GM23338 (cell line): ENCODE results near the gene ZBP1. TPM values are rescaled to one million over a fixed set of nuclear protein-coding genes. Genes with fewer than 3 reads are reported as not detected.

Source experiments
- ATAC-seq: fragments of 200-7000 bp; cut with Tn5 transposase; 3 replicates; pipeline ENCODE4 v1.9.1; 2020
- DNase-seq: peaks from one replicate; pipeline ENCODE4 v3.0.0-alpha.2; 2015; ENCODE audit warnings: low spot score
- H2AFZ ChIP-seq: fragments of 200-600 bp; sonication (generic); 2 replicates; pipeline ENCODE4 v1.8.0; 2016; ENCODE audit warnings: antibody characterized with exemption, mild to moderate bottlenecking, moderate library complexity
- H3F3A ChIP-seq: fragments of 200-600 bp; sonication (generic); replicated peaks from 2 replicates; pipeline ENCODE4 v1.8.0; 2017; ENCODE audit warnings: antibody characterized with exemption, mixed run types, low read depth
- H3K27ac ChIP-seq: fragments of 200-600 bp; sonication (generic); 2 replicates; pipeline ENCODE4 v1.6.1; 2016; ENCODE audit warnings: low read depth
- H3K27me3 ChIP-seq: fragments of 200-600 bp; sonication (generic); 2 replicates; pipeline ENCODE4 v1.8.0; 2016; ENCODE audit warnings: mild to moderate bottlenecking, mixed run types, moderate library complexity; ENCODE audit not compliant: insufficient read depth
- H3K36me3 ChIP-seq: fragments of 200-600 bp; sonication (generic); 2 replicates; pipeline ENCODE4 v1.8.0; 2016; ENCODE audit warnings: mild to moderate bottlenecking; ENCODE audit not compliant: insufficient read depth
- H3K4me1 ChIP-seq: fragments of 200-600 bp; sonication (generic); 2 replicates; pipeline ENCODE4 v1.8.0; 2016; ENCODE audit warnings: mild to moderate bottlenecking, moderate library complexity; ENCODE audit not compliant: insufficient read depth
- H3K4me2 ChIP-seq: fragments of 200-600 bp; sonication (generic); 2 replicates; pipeline ENCODE4 v1.7.1; 2017; ENCODE audit warnings: mixed run types
- H3K4me3 ChIP-seq: fragments of 200-600 bp; sonication (generic); 2 replicates; pipeline ENCODE4 v1.6.1; 2016; ENCODE audit warnings: mixed run types
- H3K79me2 ChIP-seq: fragments of 200-600 bp; sonication (generic); replicated peaks from 2 replicates; pipeline ENCODE4 v1.8.0; 2017; ENCODE audit warnings: mild to moderate bottlenecking; ENCODE audit not compliant: insufficient read depth
- H3K9me2 ChIP-seq: fragments of 200-600 bp; sonication (generic); 2 replicates; pipeline ENCODE4 v1.8.0; 2017; ENCODE audit not compliant: insufficient read depth
- H4K20me1 ChIP-seq: fragments of 200-600 bp; sonication (generic); replicated peaks from 2 replicates; pipeline ENCODE4 v1.8.0; 2017; ENCODE audit warnings: mild to moderate bottlenecking; ENCODE audit not compliant: insufficient read depth
- H3K27ac Mint-ChIP-seq: 2 replicates; pipeline ENCODE4 v1.8.0; 2020; ENCODE audit warnings: inconsistent platforms, mild to moderate bottlenecking, moderate library complexity, mixed read lengths
- H3K27me3 Mint-ChIP-seq: 3 replicates; pipeline ENCODE4 v1.8.0; 2022; ENCODE audit warnings: low read depth, mild to moderate bottlenecking, moderate library complexity, mixed read lengths, inconsistent platforms; ENCODE audit not compliant: insufficient read depth, poor library complexity
- H3K36me3 Mint-ChIP-seq: 3 replicates; pipeline ENCODE4 v1.8.0; 2021; ENCODE audit warnings: low read depth, mild to moderate bottlenecking, inconsistent platforms, moderate library complexity, mixed read lengths
- H3K4me1 Mint-ChIP-seq: 3 replicates; pipeline ENCODE4 v1.8.0; 2020; ENCODE audit warnings: mild to moderate bottlenecking, inconsistent platforms, mixed read lengths
- H3K4me3 Mint-ChIP-seq: 3 replicates; pipeline ENCODE4 v1.8.0; 2021; ENCODE audit warnings: moderate library complexity, mild to moderate bottlenecking, inconsistent platforms, mixed read lengths
- H3K9me3 Mint-ChIP-seq: 3 replicates; pipeline ENCODE4 v1.8.0; 2020; ENCODE audit warnings: moderate library complexity, mild to moderate bottlenecking, inconsistent platforms, mixed read lengths
- CREB1 ChIP-seq: fragments of 250-450 bp; sonication (Bioruptor Pico); IDR thresholded peaks from 2 replicates; pipeline ENCODE4 v1.5.0; 2020; ENCODE audit warnings: low read depth, mild to moderate bottlenecking, moderate library complexity
- EZH2 ChIP-seq: fragments of 200-600 bp; sonication (generic); IDR thresholded peaks from one replicate; pipeline ENCODE4 v1.8.0; 2017; ENCODE audit warnings: antibody characterized with exemption, mild to moderate bottlenecking, low read depth; ENCODE audit not compliant: unreplicated experiment
- EZH2phosphoT487 ChIP-seq: fragments of 200-600 bp; sonication (generic); IDR thresholded peaks from one replicate; pipeline ENCODE4 v1.8.1; 2018; ENCODE audit warnings: antibody characterized with exemption; ENCODE audit not compliant: unreplicated experiment
- JUNB ChIP-seq: IDR thresholded peaks from one replicate; pipeline ENCODE4 v1.6.1; 2016; ENCODE audit warnings: antibody characterized with exemption; ENCODE audit not compliant: unreplicated experiment
- NANOG ChIP-seq: IDR thresholded peaks from 2 replicates; pipeline ENCODE4 v1.6.1; 2016; ENCODE audit warnings: antibody characterized with exemption, borderline replicate concordance
- POLR2AphosphoS5 ChIP-seq: IDR thresholded peaks from 2 replicates; pipeline ENCODE4 v1.6.1; 2016; ENCODE audit warnings: antibody characterized with exemption, low read depth
- ZNF331 ChIP-seq: fragments of 250-450 bp; sonication (Bioruptor Pico); IDR thresholded peaks from 2 replicates; pipeline ENCODE4 v1.5.0; 2020; ENCODE audit warnings: low read depth, mild to moderate bottlenecking, moderate library complexity
- polyA plus RNA-seq: library from polyadenylated mRNA; unstranded; fragments of >200 nt; fragmentation: Nextera tagmentation; extraction: Ambion mirVana; gene quantifications from 2 replicates; pipeline ENCODE4 v1.2.1, GENCODE V29; 2016
- total RNA-seq: library from RNA; depleted of rRNA; stranded (reverse); fragments of >200 nt; shearing (Covaris generic); gene quantifications from 2 replicates; pipeline ENCODE4 v1.2.3, GENCODE V29; 2014
- TF ChIP-seq, protein P1 (sequence below), 2 experiments: fragments of 200-600 bp in 1 of 2; sonication (generic) in 1 of 2; conservative IDR thresholded peaks; 2 replicates each; pipeline versions ENCODE4 v1.5.1 to v1.6.1; 2016 to 2017; ENCODE audit warnings: antibody characterized with exemption in 2 of 2, low read depth in 2 of 2, mild to moderate bottlenecking in 2 of 2, moderate library complexity in 1 of 2
- TF ChIP-seq, protein P2 (sequence below): fragments of 250-450 bp; sonication (Bioruptor Pico); IDR thresholded peaks from 2 replicates; pipeline ENCODE4 v1.5.0; 2020; ENCODE audit warnings: mild to moderate bottlenecking, moderate library complexity
- TF ChIP-seq, protein P3 (sequence below): IDR thresholded peaks from 2 replicates; pipeline ENCODE4 v1.6.1; 2016; ENCODE audit warnings: antibody characterized with exemption

Gene ZBP1
- total and polyA plus RNA-seq, 2 experiments from 2014 or later, result not detected

DNA sequence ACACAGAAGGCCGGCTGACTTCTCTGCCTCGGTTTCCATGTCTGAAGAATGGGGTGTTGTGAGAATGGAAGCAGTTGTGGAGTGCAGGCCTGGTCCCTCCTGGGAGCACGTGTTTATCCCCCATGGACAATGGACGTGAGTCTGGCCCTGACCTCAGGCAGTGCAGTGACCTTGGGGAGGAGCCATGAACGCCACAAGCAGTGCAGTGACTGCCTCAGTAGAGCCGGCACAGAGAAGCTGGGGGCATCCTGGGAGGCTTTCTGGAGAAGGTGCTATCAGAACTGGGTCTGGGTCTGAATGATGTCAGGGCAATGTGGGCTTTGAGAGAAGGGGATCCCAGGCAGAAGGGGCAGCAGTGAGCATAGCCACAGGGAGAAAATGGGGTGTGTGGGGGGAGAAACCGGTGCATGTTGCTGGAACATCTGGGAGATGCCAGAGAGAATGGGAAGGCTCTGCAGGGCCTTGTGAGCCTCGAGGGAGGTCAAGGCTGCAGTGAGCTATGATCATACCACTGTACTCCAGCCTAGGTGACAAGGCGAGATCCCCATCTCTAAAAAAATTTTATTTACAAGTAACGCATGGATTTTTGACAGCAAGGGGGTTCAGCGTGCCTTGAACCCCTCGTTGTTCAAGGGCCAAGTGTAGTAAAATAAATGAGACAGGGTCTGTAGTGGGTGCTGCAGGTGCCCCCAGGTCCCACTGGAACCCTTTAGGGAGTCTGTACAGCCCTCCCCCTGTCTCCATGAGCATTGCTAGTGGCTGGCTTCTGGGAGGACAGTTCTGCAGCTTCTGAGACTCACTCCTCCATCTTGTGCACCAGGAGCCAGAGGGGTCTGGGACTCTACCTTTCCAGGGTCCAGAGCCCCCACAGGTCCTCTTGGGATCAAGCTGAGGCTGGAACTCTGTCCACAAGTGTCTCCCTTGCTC, 27.0 kb upstream of the ZBP1 start:
- no peak overlapping the region for H3K27ac ChIP-seq
- peaks cover 4% of the 10 kb centered on the region; the same call in 2 of the 3 replicates for H3K4me1 Mint-ChIP-seq
- no peaks in the 10 kb centered on the region; the same call in 1 of the 2 replicates for H3K36me3 ChIP-seq
- no peaks in the 10 kb centered on the region for H3K4me1 ChIP-seq
- no peak overlapping the region for H3K4me3 ChIP-seq
- no peak overlapping the region for H3K4me3 Mint-ChIP-seq
- H3K36me3 Mint-ChIP-seq, result peaks cover 28% of the 10 kb centered on the region
- no peak overlapping the region for H2AFZ ChIP-seq
- TF ChIP-seq POLR2AphosphoS5 (no peak), NANOG (no peak), EZH2phosphoT487 (no peak), CREB1 (CRISPR knock-in tag) (no peak)
- TF ChIP-seq, protein P1, sequence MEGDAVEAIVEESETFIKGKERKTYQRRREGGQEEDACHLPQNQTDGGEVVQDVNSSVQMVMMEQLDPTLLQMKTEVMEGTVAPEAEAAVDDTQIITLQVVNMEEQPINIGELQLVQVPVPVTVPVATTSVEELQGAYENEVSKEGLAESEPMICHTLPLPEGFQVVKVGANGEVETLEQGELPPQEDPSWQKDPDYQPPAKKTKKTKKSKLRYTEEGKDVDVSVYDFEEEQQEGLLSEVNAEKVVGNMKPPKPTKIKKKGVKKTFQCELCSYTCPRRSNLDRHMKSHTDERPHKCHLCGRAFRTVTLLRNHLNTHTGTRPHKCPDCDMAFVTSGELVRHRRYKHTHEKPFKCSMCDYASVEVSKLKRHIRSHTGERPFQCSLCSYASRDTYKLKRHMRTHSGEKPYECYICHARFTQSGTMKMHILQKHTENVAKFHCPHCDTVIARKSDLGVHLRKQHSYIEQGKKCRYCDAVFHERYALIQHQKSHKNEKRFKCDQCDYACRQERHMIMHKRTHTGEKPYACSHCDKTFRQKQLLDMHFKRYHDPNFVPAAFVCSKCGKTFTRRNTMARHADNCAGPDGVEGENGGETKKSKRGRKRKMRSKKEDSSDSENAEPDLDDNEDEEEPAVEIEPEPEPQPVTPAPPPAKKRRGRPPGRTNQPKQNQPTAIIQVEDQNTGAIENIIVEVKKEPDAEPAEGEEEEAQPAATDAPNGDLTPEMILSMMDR (conservative IDR thresholded peaks at IDR 0.05; ENCODE audit: low read depth in 2 of 2), result no peak
- H3K27me3 ChIP-seq, result no peaks in the 10 kb centered on the region
- H3K27me3 Mint-ChIP-seq, result peaks cover 2% of the 10 kb centered on the region
- DNase-seq (no peak), ATAC-seq (no peak)
- H3K27ac Mint-ChIP-seq, result no peak overlapping the region
- peaks cover 37% of the 10 kb centered on the region for H3K9me3 Mint-ChIP-seq
- H3K79me2 ChIP-seq, result no peaks in the 10 kb centered on the region
- no peaks in the 10 kb centered on the region; the same call in 1 of the 2 replicates for H4K20me1 ChIP-seq
- no peak overlapping the region for H3K4me2 ChIP-seq
- H3F3A ChIP-seq, result no peaks in the 10 kb centered on the region
- H3K9me2 ChIP-seq, result no peaks in the 10 kb centered on the region

DNA sequence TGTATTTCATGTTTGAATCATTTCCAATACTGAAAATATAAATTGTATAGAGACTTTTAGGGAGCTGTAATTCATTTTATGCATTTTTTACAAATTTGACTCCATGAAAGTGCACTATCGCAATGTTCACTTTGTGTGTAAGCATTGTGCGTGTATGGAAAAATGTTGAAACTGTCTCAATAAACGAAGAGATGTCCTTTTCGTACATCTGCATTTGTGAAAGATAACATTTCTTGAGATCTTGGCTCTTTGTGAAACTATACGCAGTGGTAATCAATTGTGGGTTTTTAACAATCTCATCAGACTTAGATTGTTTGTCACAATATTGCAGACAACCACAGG, 18.6 kb upstream of the ZBP1 start:
- H3K36me3 Mint-ChIP-seq, result no peaks in the 10 kb centered on the region; the same call in 2 of the 3 replicates
- Histone ChIP-seq H3K27ac (no peak overlapping the region), H3K27me3 (no peaks in the 10 kb centered on the region), H3K9me2 (no peaks in the 10 kb centered on the region), H3K36me3 (no peaks in the 10 kb centered on the region), H3K4me3 (no peak overlapping the region), H3K4me1 (no peaks in the 10 kb centered on the region), H3K79me2 (no peaks in the 10 kb centered on the region), H3F3A (no peaks in the 10 kb centered on the region), H2AFZ (no peak overlapping the region), H4K20me1 (no peaks in the 10 kb centered on the region), H3K4me2 (no peak overlapping the region)
- H3K4me1 Mint-ChIP-seq, result 0 out of 3 replicates have a peak, but pooled peaks cover 2% of the 10 kb centered on the region
- no peak overlapping the region for H3K27ac Mint-ChIP-seq
- H3K4me3 Mint-ChIP-seq, result no peak overlapping the region
- ATAC-seq, result no peak
- TF ChIP-seq ZNF331 (CRISPR knock-in tag) (no peak), JUNB (no peak), EZH2phosphoT487 (no peak), CREB1 (CRISPR knock-in tag) (no peak), EZH2 (no peak), NANOG (no peak)
- TF ChIP-seq, protein P2, sequence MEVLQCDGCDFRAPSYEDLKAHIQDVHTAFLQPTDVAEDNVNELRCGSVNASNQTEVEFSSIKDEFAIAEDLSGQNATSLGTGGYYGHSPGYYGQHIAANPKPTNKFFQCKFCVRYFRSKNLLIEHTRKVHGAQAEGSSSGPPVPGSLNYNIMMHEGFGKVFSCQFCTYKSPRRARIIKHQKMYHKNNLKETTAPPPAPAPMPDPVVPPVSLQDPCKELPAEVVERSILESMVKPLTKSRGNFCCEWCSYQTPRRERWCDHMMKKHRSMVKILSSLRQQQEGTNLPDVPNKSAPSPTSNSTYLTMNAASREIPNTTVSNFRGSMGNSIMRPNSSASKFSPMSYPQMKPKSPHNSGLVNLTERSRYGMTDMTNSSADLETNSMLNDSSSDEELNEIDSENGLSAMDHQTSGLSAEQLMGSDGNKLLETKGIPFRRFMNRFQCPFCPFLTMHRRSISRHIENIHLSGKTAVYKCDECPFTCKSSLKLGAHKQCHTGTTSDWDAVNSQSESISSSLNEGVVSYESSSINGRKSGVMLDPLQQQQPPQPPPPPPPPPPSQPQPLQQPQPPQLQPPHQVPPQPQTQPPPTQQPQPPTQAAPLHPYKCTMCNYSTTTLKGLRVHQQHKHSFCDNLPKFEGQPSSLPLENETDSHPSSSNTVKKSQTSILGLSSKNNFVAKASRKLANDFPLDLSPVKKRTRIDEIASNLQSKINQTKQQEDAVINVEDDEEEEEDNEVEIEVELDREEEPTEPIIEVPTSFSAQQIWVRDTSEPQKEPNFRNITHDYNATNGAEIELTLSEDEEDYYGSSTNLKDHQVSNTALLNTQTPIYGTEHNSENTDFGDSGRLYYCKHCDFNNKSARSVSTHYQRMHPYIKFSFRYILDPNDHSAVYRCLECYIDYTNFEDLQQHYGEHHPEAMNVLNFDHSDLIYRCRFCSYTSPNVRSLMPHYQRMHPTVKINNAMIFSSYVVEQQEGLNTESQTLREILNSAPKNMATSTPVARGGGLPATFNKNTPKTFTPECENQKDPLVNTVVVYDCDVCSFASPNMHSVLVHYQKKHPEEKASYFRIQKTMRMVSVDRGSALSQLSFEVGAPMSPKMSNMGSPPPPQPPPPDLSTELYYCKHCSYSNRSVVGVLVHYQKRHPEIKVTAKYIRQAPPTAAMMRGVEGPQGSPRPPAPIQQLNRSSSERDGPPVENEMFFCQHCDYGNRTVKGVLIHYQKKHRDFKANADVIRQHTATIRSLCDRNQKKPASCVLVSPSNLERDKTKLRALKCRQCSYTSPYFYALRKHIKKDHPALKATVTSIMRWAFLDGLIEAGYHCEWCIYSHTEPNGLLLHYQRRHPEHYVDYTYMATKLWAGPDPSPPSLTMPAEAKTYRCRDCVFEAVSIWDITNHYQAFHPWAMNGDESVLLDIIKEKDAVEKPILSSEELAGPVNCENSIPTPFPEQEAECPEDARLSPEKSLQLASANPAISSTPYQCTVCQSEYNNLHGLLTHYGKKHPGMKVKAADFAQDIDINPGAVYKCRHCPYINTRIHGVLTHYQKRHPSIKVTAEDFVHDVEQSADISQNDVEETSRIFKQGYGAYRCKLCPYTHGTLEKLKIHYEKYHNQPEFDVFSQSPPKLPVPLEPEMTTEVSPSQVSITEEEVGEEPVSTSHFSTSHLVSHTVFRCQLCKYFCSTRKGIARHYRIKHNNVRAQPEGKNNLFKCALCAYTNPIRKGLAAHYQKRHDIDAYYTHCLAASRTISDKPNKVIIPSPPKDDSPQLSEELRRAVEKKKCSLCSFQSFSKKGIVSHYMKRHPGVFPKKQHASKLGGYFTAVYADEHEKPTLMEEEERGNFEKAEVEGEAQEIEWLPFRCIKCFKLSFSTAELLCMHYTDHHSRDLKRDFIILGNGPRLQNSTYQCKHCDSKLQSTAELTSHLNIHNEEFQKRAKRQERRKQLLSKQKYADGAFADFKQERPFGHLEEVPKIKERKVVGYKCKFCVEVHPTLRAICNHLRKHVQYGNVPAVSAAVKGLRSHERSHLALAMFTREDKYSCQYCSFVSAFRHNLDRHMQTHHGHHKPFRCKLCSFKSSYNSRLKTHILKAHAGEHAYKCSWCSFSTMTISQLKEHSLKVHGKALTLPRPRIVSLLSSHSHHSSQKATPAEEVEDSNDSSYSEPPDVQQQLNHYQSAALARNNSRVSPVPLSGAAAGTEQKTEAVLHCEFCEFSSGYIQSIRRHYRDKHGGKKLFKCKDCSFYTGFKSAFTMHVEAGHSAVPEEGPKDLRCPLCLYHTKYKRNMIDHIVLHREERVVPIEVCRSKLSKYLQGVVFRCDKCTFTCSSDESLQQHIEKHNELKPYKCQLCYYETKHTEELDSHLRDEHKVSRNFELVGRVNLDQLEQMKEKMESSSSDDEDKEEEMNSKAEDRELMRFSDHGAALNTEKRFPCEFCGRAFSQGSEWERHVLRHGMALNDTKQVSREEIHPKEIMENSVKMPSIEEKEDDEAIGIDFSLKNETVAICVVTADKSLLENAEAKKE (CRISPR knock-in tag), result no peak
- TF ChIP-seq, protein P3, sequence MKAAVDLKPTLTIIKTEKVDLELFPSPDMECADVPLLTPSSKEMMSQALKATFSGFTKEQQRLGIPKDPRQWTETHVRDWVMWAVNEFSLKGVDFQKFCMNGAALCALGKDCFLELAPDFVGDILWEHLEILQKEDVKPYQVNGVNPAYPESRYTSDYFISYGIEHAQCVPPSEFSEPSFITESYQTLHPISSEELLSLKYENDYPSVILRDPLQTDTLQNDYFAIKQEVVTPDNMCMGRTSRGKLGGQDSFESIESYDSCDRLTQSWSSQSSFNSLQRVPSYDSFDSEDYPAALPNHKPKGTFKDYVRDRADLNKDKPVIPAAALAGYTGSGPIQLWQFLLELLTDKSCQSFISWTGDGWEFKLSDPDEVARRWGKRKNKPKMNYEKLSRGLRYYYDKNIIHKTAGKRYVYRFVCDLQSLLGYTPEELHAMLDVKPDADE, result no peak
- H3K27me3 Mint-ChIP-seq, result peaks cover 3% of the 10 kb centered on the region
- H3K9me3 Mint-ChIP-seq, result peaks cover 20% of the 10 kb centered on the region
- no peak for DNase-seq
